ENCODE results near the gene PTPRN2.

PTPRN2 gene

GRCh38 chr7:157763279-157764000 lies 824.2 kb downstream of the PTPRN2 start:
- no peak for DNase-seq (ENCODE audit: low read depth in 2 of 2)

GRCh38 chr7:157762824-157763223 lies 824.8 kb downstream of the PTPRN2 start:
- DNase-seq (ENCODE audit: low read depth in 2 of 2): no peak

GRCh38 chr7:157760004-157760730 lies 827.5 kb downstream of the PTPRN2 start:
- DNase-seq (ENCODE audit: low read depth in 2 of 2): no peak

GRCh38 chr7:157759246-157759805 lies 828.3 kb downstream of the PTPRN2 start:
- DNase-seq (ENCODE audit: low read depth in 2 of 2): no peak

GRCh38 chr7:157758468-157759245 lies 829.0 kb downstream of the PTPRN2 start:
- no peak for DNase-seq (ENCODE audit: low read depth in 2 of 2)

GRCh38 chr7:157757776-157758467 lies 829.7 kb downstream of the PTPRN2 start:
- no peak for DNase-seq (ENCODE audit: low read depth in 2 of 2)

GRCh38 chr7:157757211-157757610 lies 830.4 kb downstream of the PTPRN2 start:
- no peak for DNase-seq (ENCODE audit: low read depth in 2 of 2)

GRCh38 chr7:157755741-157756140 lies 831.9 kb downstream of the PTPRN2 start:
- DNase-seq (ENCODE audit: low read depth in 2 of 2): no peak

- no peak for DNase-seq (ENCODE audit: low read depth in 2 of 2)
These were observed 833.2 kb downstream of the PTPRN2 start for GRCh38 chr7:157754416-157754790.

- no peak for DNase-seq (ENCODE audit: low read depth in 2 of 2)
These were observed 833.8 kb downstream of the PTPRN2 start for GRCh38 chr7:157753713-157754415.

- DNase-seq (ENCODE audit: low read depth in 2 of 2): no peak
These were observed 834.8 kb downstream of the PTPRN2 start for GRCh38 chr7:157752832-157753291.

GRCh38 chr7:157751951-157752673 lies 835.5 kb downstream of the PTPRN2 start:
- no peak for DNase-seq (ENCODE audit: low read depth in 2 of 2)

GRCh38 chr7:157751406-157751805 lies 836.2 kb downstream of the PTPRN2 start:
- DNase-seq (ENCODE audit: low read depth in 2 of 2): no peak

GRCh38 chr7:157750291-157750690 lies 837.3 kb downstream of the PTPRN2 start:
- no peak for DNase-seq (ENCODE audit: low read depth in 2 of 2)

- DNase-seq (ENCODE audit: low read depth in 2 of 2): no peak
These were observed 841.6 kb downstream of the PTPRN2 start for GRCh38 chr7:157745721-157746709.

GRCh38 chr7:157744786-157745601 lies 842.6 kb downstream of the PTPRN2 start:
- no peak for DNase-seq (ENCODE audit: low read depth in 2 of 2)

- DNase-seq (ENCODE audit: low read depth in 2 of 2): no peak
These were observed 843.7 kb downstream of the PTPRN2 start for GRCh38 chr7:157743781-157744525.

Data from activated CD4-positive, alpha-beta T cell treated with anti-CD3 and anti-CD28 coated beads for 24 hours (primary cell).